Epithelial cell of esophagus (primary cell): ENCODE measurements around the gene SLC47A1.

Experiments
- DNase-seq: peaks from one replicate; pipeline ENCODE4 v3.0.0; 2010; ENCODE audit warnings: low read depth
- H3K4me3 ChIP-seq: 2 replicates; pipeline ENCODE4 v1.5.1; 2011; ENCODE audit warnings: mild to moderate bottlenecking, low read length, control low read depth
- CTCF ChIP-seq: IDR thresholded peaks from 2 replicates; pipeline ENCODE4 v1.5.1; 2011; ENCODE audit warnings: low read depth, mild to moderate bottlenecking, low read length, control low read depth, inconsistent platforms; ENCODE audit not compliant: insufficient read depth; ENCODE audit errors: missing control alignments

Gene SLC47A1

GRCh38 chr17:19561697-19562318 is 28.2 kb downstream of the SLC47A1 start:
- no peak for TF ChIP-seq CTCF
- no peak for DNase-seq
- H3K4me3 ChIP-seq: no peak overlapping the region

GRCh38 chr17:19565817-19566575 is 32.3 kb downstream of the SLC47A1 start:
- DNase-seq: no peak
- TF ChIP-seq CTCF: no peak
- H3K4me3 ChIP-seq: no peak overlapping the region

GRCh38 chr17:19567216-19568015 is 33.8 kb downstream of the SLC47A1 start:
- no peak for DNase-seq
- H3K4me3 ChIP-seq: no peak overlapping the region
- TF ChIP-seq CTCF: no peak

- no peak overlapping the region for H3K4me3 ChIP-seq
- TF ChIP-seq CTCF: no peak
- DNase-seq: no peak
These were observed 34.3 kb downstream of the SLC47A1 start for GRCh38 chr17:19568016-19568350.

GRCh38 chr17:19569785-19570543 is 36.3 kb downstream of the SLC47A1 start:
- H3K4me3 ChIP-seq: no peak overlapping the region
- no peak for TF ChIP-seq CTCF
- DNase-seq: peak; percentile 36

- TF ChIP-seq CTCF: no peak
- no peak overlapping the region for H3K4me3 ChIP-seq
- no peak for DNase-seq
These were observed 36.9 kb downstream of the SLC47A1 start for GRCh38 chr17:19570544-19571062.
